ENCODE data around the gene SLMAP.

DNA sequence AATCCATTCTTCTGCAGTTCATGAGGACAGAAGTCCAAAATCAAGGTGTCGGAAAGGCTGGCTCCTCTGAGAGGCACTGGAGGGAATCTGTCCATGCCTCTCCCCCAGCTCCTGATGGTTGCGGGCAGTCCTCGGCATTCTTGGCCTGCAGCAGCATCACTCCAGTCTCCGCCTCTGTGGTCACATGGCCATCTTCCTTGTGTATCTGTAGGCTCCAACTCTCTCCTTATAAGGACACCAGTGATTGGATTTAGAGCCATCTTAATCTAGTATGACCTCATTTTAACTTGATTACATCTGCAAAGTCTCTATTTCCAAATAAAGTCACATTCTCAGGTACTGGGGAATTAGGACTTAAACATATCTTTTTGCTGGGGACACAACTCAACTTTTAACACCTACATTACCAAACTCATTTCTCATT, 196.1 kb downstream of the SLMAP start:
- TF ChIP-seq CTCF (IDR thresholded peaks at IDR 0.05; ENCODE audit: insufficient read depth, low read length) (no peak), GABPA (IDR thresholded peaks at IDR 0.05; ENCODE audit: low read depth) (no peak), POLR2AphosphoS5 (IDR thresholded peaks at IDR 0.05; ENCODE audit: low read depth) (no peak), SPI1 (IDR thresholded peaks at IDR 0.05; ENCODE audit: borderline replicate concordance, low read depth) (no peak)

All from HL-60 (cell line).